SK-N-SH (cell line): ENCODE data around the gene ABLIM2. TPM values are rescaled to one million over a fixed set of nuclear protein-coding genes. Genes with fewer than 3 reads are reported as not detected.

Experiments
- CTCF ChIA-PET: fragments of 300-600, 350-600 bp; formaldehyde crosslinking; extraction: SDS; loops from one replicate; lab custom pipeline; 2021; lab: Yijun Ruan, JAX
- POLR2A ChIA-PET: fragments of 350-600 bp; sonication (Branson Sonifier 250); formaldehyde crosslinking; extraction: SDS; loops from one replicate; lab custom pipeline; 2020; ENCODE audit warnings: antibody characterized with exemption, inconsistent platforms; lab: Yijun Ruan, JAX
- DNase-seq: peaks from one replicate; pipeline ENCODE4 v3.0.0; 2012
- H2AFZ ChIP-seq: fragments of 200-600 bp; sonication (generic); 2 replicates; pipeline ENCODE4 v1.8.1; 2016; ENCODE audit warnings: antibody characterized with exemption, mild to moderate bottlenecking, low read depth
- H3F3A ChIP-seq: fragments of 200-600 bp; sonication (generic); replicated peaks from 2 replicates; pipeline ENCODE3; 2016; ENCODE audit warnings: antibody characterized with exemption, mild to moderate bottlenecking; ENCODE audit not compliant: insufficient read depth
- H3K27ac ChIP-seq, 2 experiments: fragments of 200-500 bp in 1 of 2; fragments of 200-600 bp in 1 of 2; sonication (Bioruptor generic) in 1 of 2; sonication (generic), shearing (Covaris generic) in 1 of 2; 2 replicates each; pipeline versions ENCODE4 v1.5.1 to v1.6.1; 2014 to 2016; ENCODE audit warnings: low read depth in 2 of 2, inconsistent platforms in 1 of 2, low read length in 1 of 2, mild to moderate bottlenecking in 1 of 2, mixed read lengths in 1 of 2
- H3K27me3 ChIP-seq: fragments of 200-600 bp; sonication (generic), shearing (Covaris generic); 2 replicates; pipeline ENCODE4 v1.6.1; 2016; ENCODE audit warnings: mixed run types; ENCODE audit not compliant: insufficient read depth
- H3K36me3 ChIP-seq, 2 experiments: fragments of 200-500 bp in 1 of 2; fragments of 200-600 bp in 1 of 2; sonication (Bioruptor generic) in 1 of 2; sonication (generic) in 1 of 2; replicated peaks in 1 of 2; 2 replicates each; pipeline versions ENCODE3 to v1.5.1; 2014 to 2016; ENCODE audit warnings: low read length in 1 of 2, mild to moderate bottlenecking in 1 of 2; ENCODE audit not compliant: insufficient read depth in 2 of 2, control insufficient read depth in 1 of 2
- H3K4me1 ChIP-seq, 2 experiments: fragments of 200-500 bp in 1 of 2; fragments of 200-600 bp in 1 of 2; sonication (Bioruptor generic) in 1 of 2; sonication (generic), shearing (Covaris generic) in 1 of 2; 2 replicates each; pipeline versions ENCODE4 v1.5.1 to v1.6.1; 2014 to 2016; ENCODE audit warnings: low read depth in 1 of 2, low read length in 1 of 2, mixed run types in 1 of 2; ENCODE audit not compliant: insufficient read depth in 2 of 2, control insufficient read depth in 1 of 2
- H3K4me2 ChIP-seq: fragments of 200-600 bp; sonication (generic), shearing (Covaris generic); 2 replicates; pipeline ENCODE4 v1.6.1; 2017; ENCODE audit warnings: mixed run types
- H3K4me3 ChIP-seq, 2 experiments: fragments of 200-500 bp in 1 of 2; fragments of 200-600 bp in 1 of 2; sonication (Bioruptor generic) in 1 of 2; sonication (generic), shearing (Covaris generic) in 1 of 2; 2 replicates each; pipeline versions ENCODE4 v1.5.1 to v1.8.1; 2014 to 2016; ENCODE audit warnings: low read depth in 2 of 2, inconsistent platforms in 1 of 2, low read length in 1 of 2, mild to moderate bottlenecking in 1 of 2, mixed read lengths in 1 of 2, moderate library complexity in 1 of 2
- H3K79me2 ChIP-seq: fragments of 200-600 bp; sonication (generic); 2 replicates; pipeline ENCODE4 v1.8.1; 2017; ENCODE audit warnings: mild to moderate bottlenecking; ENCODE audit not compliant: insufficient read depth
- H3K9ac ChIP-seq: fragments of 200-600 bp; sonication (generic); 2 replicates; pipeline ENCODE4 v1.6.1; 2017; ENCODE audit warnings: mixed run types
- H3K9me2 ChIP-seq: fragments of 200-600 bp; sonication (generic); 2 replicates; pipeline ENCODE4 v1.6.1; 2017; ENCODE audit warnings: mixed run types
- H3K9me3 ChIP-seq: fragments of 200-600 bp; sonication (generic); 2 replicates; pipeline ENCODE4 v1.6.1; 2017; ENCODE audit warnings: mixed run types, mild to moderate bottlenecking, moderate library complexity
- H4K20me1 ChIP-seq: fragments of 200-600 bp; sonication (generic); 2 replicates; pipeline ENCODE4 v1.6.1; 2017; ENCODE audit warnings: mild to moderate bottlenecking, mixed run types; ENCODE audit not compliant: insufficient read depth
- ELF1 ChIP-seq: IDR thresholded peaks from 2 replicates; pipeline ENCODE4 v1.4.0; 2012
- EP300 ChIP-seq, 2 experiments: IDR thresholded peaks; 2 replicates each; pipeline versions ENCODE4 v1.4.0 to v1.6.1; 2012; ENCODE audit warnings: borderline replicate concordance in 1 of 2, low read depth in 1 of 2, low read length in 1 of 2
- FOXM1 ChIP-seq: IDR thresholded peaks from 2 replicates; pipeline ENCODE4 v1.4.0; 2012; ENCODE audit warnings: low read depth, mild to moderate bottlenecking
- GATA2 ChIP-seq: sonication (generic); formaldehyde crosslinking; IDR thresholded peaks from 2 replicates; pipeline ENCODE4 v1.5.0; 2020; ENCODE audit warnings: mild to moderate bottlenecking, missing genetic modification reagents
- IRF3 ChIP-seq: fragments of 150-350 bp; IDR thresholded peaks from 2 replicates; pipeline ENCODE4 v1.6.1; 2016; ENCODE audit warnings: mild to moderate bottlenecking, low read depth, low read length
- JUND ChIP-seq: IDR thresholded peaks from 2 replicates; pipeline ENCODE4 v1.4.0; 2012
- MAX ChIP-seq: IDR thresholded peaks from 2 replicates; pipeline ENCODE4 v1.4.0; 2012; ENCODE audit warnings: low read depth
- MXI1 ChIP-seq: IDR thresholded peaks from 2 replicates; pipeline ENCODE4 v1.6.1; 2012; ENCODE audit warnings: mild to moderate bottlenecking, low read depth, low read length, improper control_type of control experiment
- NFIC ChIP-seq: IDR thresholded peaks from 2 replicates; pipeline ENCODE4 v1.4.0; 2012; ENCODE audit warnings: borderline replicate concordance
- RCOR1 ChIP-seq: fragments of 150-350 bp; IDR thresholded peaks from 2 replicates; pipeline ENCODE4 v1.6.1; 2017; ENCODE audit warnings: antibody characterized with exemption, low read length
- RFX5 ChIP-seq: IDR thresholded peaks from 2 replicates; pipeline ENCODE4 v1.6.1; 2012; ENCODE audit warnings: mild to moderate bottlenecking, improper control_type of control experiment, low read length
- SIN3A ChIP-seq: IDR thresholded peaks from 2 replicates; pipeline ENCODE4 v1.6.1; 2012; ENCODE audit warnings: low read depth, mild to moderate bottlenecking, low read length, moderate library complexity, borderline replicate concordance
- SMC3 ChIP-seq: IDR thresholded peaks from 2 replicates; pipeline ENCODE4 v1.6.1; 2012; ENCODE audit warnings: low read depth, low read length, improper control_type of control experiment
- TCF12 ChIP-seq: IDR thresholded peaks from 2 replicates; pipeline ENCODE4 v1.4.0; 2012
- WGBS: methylation state at CpG from one replicate; pipeline ENCODE4 v1.1.6; 2017; ENCODE audit warnings: low lambda C conversion rate; 5-methylcytosine and 5-hydroxymethylcytosine counted together
- polyA plus RNA-seq, 3 experiments: library from polyadenylated mRNA; depleted of rRNA; stranded (reverse); fragments of >200 nt; gene quantifications; 2 replicates each; pipeline ENCODE4 v1.2.3, GENCODE V29; 2012
- TF ChIP-seq, protein P1 (sequence below): fragments of 150-350 bp; IDR thresholded peaks from 2 replicates; pipeline ENCODE4 v1.6.1; 2017; ENCODE audit warnings: antibody characterized with exemption, low read length, low read depth, borderline replicate concordance
- TF ChIP-seq, protein P2 (sequence below): IDR thresholded peaks from 2 replicates; pipeline ENCODE4; 2012
- TF ChIP-seq, protein P3 (sequence below): IDR thresholded peaks from 2 replicates; pipeline ENCODE4 v1.4.0; 2012; ENCODE audit warnings: low read depth, borderline replicate concordance

Gene ABLIM2
- polyA plus RNA-seq, 1 of the 3 experiments (the other 2 are of a cell fraction) = 0.53 TPM

DNA sequence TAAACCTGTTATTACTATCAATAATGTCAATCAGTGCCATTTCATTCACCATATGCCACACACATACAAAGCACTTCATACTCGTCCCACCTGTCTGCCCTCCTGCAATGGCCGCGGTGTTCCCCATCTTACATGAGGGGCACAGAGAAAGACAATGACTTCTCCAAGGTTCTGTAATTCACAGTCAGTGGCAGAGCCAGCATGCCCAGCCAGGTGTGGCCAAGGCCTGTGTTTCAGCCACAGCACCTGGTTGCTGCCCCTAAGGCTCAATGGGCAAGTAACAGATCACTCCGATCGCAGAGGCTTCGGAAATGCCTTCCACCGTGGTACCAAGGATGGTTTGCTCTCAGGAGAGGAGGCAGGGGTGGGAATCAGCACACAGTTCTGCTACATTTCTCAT is 229.9 kb downstream of the ABLIM2 start:
- no peak overlapping the region for H3K9ac ChIP-seq
- ChIA-PET POLR2A (interaction anchor here (0.6 to 1.0 kb wide), 2 partner anchors 9 to 18 kb away, joined by 3 read pairs; no protein-coding TSS in a partner anchor), CTCF (interaction anchor here (0.6 to 11.3 kb wide), 39 partner anchors 9 to 177 kb away, joined by 3 to 231 read pairs (median 5); partner anchors contain the start of gene AFAP1)
- H3F3A ChIP-seq = peaks cover 33% of the 10 kb centered on the region
- TF ChIP-seq RFX5 (no peak), IRF3 (no peak), MXI1 (no peak), RCOR1 (no peak), FOXM1 (no peak), EP300 (IDR thresholded peaks at IDR 0.05; ENCODE audit: borderline replicate concordance in 1 of 2, low read depth in 1 of 2, low read length in 1 of 2) (no peak), TCF12 (no peak), JUND (no peak), NFIC (no peak), SMC3 (no peak), SIN3A (no peak), GATA2 (no peak), ELF1 (no peak), MAX (no peak)
- TF ChIP-seq, protein P1, sequence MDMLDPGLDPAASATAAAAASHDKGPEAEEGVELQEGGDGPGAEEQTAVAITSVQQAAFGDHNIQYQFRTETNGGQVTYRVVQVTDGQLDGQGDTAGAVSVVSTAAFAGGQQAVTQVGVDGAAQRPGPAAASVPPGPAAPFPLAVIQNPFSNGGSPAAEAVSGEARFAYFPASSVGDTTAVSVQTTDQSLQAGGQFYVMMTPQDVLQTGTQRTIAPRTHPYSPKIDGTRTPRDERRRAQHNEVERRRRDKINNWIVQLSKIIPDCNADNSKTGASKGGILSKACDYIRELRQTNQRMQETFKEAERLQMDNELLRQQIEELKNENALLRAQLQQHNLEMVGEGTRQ = no peak
- TF ChIP-seq, protein P2, sequence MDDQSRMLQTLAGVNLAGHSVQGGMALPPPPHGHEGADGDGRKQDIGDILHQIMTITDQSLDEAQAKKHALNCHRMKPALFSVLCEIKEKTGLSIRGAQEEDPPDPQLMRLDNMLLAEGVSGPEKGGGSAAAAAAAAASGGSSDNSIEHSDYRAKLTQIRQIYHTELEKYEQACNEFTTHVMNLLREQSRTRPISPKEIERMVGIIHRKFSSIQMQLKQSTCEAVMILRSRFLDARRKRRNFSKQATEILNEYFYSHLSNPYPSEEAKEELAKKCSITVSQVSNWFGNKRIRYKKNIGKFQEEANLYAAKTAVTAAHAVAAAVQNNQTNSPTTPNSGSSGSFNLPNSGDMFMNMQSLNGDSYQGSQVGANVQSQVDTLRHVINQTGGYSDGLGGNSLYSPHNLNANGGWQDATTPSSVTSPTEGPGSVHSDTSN = no peak
- TF ChIP-seq, protein P3, sequence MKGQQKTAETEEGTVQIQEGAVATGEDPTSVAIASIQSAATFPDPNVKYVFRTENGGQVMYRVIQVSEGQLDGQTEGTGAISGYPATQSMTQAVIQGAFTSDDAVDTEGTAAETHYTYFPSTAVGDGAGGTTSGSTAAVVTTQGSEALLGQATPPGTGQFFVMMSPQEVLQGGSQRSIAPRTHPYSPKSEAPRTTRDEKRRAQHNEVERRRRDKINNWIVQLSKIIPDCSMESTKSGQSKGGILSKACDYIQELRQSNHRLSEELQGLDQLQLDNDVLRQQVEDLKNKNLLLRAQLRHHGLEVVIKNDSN = no peak
- TF ChIP-seq, all 33 proteins: peak for 0
- Histone ChIP-seq H3K4me1 (peaks cover 23 to 24% of the 10 kb centered on the region in 2 experiments; a peak in 3 of 4 replicates), H2AFZ (no peak overlapping the region), H3K9me2 (no peaks in the 10 kb centered on the region), H3K4me2 (no peak overlapping the region), H3K27me3 (no peaks in the 10 kb centered on the region), H3K79me2 (peaks cover 100% of the 10 kb centered on the region), H4K20me1 (peaks cover 100% of the 10 kb centered on the region), H3K4me3 (no peak overlapping the region), H3K9me3 (no peaks in the 10 kb centered on the region), H3K36me3 (peaks cover 0 to 44% of the 10 kb centered on the region in 2 experiments), H3K27ac (peak overlapping the region; percentile 23 to 66; a peak in 2 of 4 replicates)
- DNase-seq = no peak
- WGBS = 93% methylated on average over 6 of the region's 7 CpGs
